Measurements from ENCODE around the gene NEDD4L.

DNA sequence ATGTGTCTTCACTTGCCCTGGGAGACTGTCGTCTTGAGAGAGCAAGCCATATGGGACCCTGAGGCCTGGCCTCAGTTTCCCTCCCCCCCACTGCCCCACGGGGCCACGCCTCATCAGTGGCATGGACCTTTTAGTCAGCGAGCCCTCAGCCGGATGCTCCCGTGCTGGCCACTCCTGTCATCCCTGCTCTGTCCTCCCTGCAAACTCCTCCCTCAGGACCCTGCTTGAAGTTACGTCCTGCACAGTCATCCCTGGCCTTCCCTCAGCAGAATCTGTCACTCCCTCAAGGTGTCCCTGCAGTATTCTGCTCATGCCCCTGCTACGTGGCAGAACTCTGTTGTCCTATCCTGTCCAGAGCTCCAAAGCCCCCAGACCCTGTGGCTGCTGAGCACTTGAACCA is 265.1 kb downstream of the NEDD4L start:
- no peak for TF ChIP-seq CTCF (conservative IDR thresholded peaks at IDR 0.05; ENCODE audit: low read depth in 2 of 2)
- no peak for TF ChIP-seq EZH2 (IDR thresholded peaks at IDR 0.05; ENCODE audit: low read depth, unreplicated experiment)
- no peak for TF ChIP-seq POLR2AphosphoS5 (IDR thresholded peaks at IDR 0.05; ENCODE audit: low read depth)
- TF ChIP-seq, protein P1, sequence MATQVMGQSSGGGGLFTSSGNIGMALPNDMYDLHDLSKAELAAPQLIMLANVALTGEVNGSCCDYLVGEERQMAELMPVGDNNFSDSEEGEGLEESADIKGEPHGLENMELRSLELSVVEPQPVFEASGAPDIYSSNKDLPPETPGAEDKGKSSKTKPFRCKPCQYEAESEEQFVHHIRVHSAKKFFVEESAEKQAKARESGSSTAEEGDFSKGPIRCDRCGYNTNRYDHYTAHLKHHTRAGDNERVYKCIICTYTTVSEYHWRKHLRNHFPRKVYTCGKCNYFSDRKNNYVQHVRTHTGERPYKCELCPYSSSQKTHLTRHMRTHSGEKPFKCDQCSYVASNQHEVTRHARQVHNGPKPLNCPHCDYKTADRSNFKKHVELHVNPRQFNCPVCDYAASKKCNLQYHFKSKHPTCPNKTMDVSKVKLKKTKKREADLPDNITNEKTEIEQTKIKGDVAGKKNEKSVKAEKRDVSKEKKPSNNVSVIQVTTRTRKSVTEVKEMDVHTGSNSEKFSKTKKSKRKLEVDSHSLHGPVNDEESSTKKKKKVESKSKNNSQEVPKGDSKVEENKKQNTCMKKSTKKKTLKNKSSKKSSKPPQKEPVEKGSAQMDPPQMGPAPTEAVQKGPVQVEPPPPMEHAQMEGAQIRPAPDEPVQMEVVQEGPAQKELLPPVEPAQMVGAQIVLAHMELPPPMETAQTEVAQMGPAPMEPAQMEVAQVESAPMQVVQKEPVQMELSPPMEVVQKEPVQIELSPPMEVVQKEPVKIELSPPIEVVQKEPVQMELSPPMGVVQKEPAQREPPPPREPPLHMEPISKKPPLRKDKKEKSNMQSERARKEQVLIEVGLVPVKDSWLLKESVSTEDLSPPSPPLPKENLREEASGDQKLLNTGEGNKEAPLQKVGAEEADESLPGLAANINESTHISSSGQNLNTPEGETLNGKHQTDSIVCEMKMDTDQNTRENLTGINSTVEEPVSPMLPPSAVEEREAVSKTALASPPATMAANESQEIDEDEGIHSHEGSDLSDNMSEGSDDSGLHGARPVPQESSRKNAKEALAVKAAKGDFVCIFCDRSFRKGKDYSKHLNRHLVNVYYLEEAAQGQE (IDR thresholded peaks at IDR 0.05; ENCODE audit: unreplicated experiment): no peak
- TF ChIP-seq ZNF331 (CRISPR knock-in tag; IDR thresholded peaks at IDR 0.05; ENCODE audit: low read depth): no peak
- TF ChIP-seq NANOG (IDR thresholded peaks at IDR 0.05; ENCODE audit: borderline replicate concordance): no peak
- TF ChIP-seq, protein P2, sequence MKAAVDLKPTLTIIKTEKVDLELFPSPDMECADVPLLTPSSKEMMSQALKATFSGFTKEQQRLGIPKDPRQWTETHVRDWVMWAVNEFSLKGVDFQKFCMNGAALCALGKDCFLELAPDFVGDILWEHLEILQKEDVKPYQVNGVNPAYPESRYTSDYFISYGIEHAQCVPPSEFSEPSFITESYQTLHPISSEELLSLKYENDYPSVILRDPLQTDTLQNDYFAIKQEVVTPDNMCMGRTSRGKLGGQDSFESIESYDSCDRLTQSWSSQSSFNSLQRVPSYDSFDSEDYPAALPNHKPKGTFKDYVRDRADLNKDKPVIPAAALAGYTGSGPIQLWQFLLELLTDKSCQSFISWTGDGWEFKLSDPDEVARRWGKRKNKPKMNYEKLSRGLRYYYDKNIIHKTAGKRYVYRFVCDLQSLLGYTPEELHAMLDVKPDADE (IDR thresholded peaks at IDR 0.05): no peak
- no peak for TF ChIP-seq EZH2phosphoT487 (IDR thresholded peaks at IDR 0.05; ENCODE audit: unreplicated experiment)
- TF ChIP-seq STAT1 (IDR thresholded peaks at IDR 0.05; ENCODE audit: unreplicated experiment): no peak
